Activated naive CD4-positive, alpha-beta T cell treated with anti-CD3 and anti-CD28 coated beads, Interleukin-2, amount 50 U/mL, for 24 hours (primary cell): ENCODE measurements around the gene ITPR3.

Experiments
- H3K27ac Mint-ChIP-seq: one replicate; pipeline ENCODE4 v1.8.0; 2021; ENCODE audit warnings: mild to moderate bottlenecking, mixed read lengths
- H3K27me3 Mint-ChIP-seq: one replicate; pipeline ENCODE4 v1.8.0; 2021; ENCODE audit warnings: mixed read lengths
- H3K36me3 Mint-ChIP-seq: one replicate; pipeline ENCODE4 v1.8.0; 2021; ENCODE audit warnings: mixed read lengths
- H3K4me1 Mint-ChIP-seq: one replicate; pipeline ENCODE4 v1.8.0; 2021; ENCODE audit warnings: mixed read lengths
- H3K4me3 Mint-ChIP-seq: one replicate; pipeline ENCODE4 v1.8.0; 2021; ENCODE audit warnings: mild to moderate bottlenecking, mixed read lengths
- H3K9me3 Mint-ChIP-seq: one replicate; pipeline ENCODE4 v1.8.0; 2021; ENCODE audit warnings: mixed read lengths

Gene ITPR3

GRCh38 chr6:33737267-33738026, 116.3 kb downstream of the ITPR3 start:
- no peaks in the 10 kb centered on the region for H3K4me1 Mint-ChIP-seq
- no peak overlapping the region for H3K27ac Mint-ChIP-seq
- H3K4me3 Mint-ChIP-seq = no peak overlapping the region
- no peaks in the 10 kb centered on the region for H3K9me3 Mint-ChIP-seq
- no peaks in the 10 kb centered on the region for H3K27me3 Mint-ChIP-seq
- H3K36me3 Mint-ChIP-seq = no peaks in the 10 kb centered on the region

DNA sequence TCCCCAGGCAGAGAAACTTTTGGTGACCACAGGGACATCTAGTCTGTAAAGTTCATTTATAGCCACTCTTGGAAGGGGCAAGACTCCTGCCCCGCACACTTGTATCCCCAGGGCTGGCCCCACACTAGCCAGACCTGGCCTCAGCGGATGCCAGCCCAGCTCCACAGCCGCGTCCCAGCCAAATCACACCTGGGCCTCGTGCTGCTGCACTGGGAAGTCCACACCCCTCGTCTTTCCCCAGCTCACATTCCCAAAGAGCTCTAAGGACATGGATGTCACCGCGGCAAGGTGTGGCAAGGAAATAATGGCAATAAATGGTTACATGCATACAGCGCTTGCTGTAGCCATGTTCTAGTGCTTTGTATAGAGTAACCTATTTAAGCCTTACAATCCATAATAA, 117.0 kb downstream of the ITPR3 start:
- Mint-ChIP-seq H3K27ac (no peak overlapping the region), H3K9me3 (no peaks in the 10 kb centered on the region), H3K4me3 (no peak overlapping the region), H3K36me3 (no peaks in the 10 kb centered on the region), H3K4me1 (no peaks in the 10 kb centered on the region), H3K27me3 (no peaks in the 10 kb centered on the region)

GRCh38 chr6:33738879-33739278, 117.8 kb downstream of the ITPR3 start:
- Mint-ChIP-seq H3K27me3 (no peaks in the 10 kb centered on the region), H3K4me3 (no peak overlapping the region), H3K9me3 (no peaks in the 10 kb centered on the region), H3K27ac (no peak overlapping the region), H3K4me1 (no peaks in the 10 kb centered on the region), H3K36me3 (no peaks in the 10 kb centered on the region)

GRCh38 chr6:33739571-33739970, 118.4 kb downstream of the ITPR3 start:
- Mint-ChIP-seq H3K4me1 (peaks cover 4% of the 10 kb centered on the region), H3K27ac (no peak overlapping the region), H3K36me3 (no peaks in the 10 kb centered on the region), H3K9me3 (no peaks in the 10 kb centered on the region), H3K27me3 (no peaks in the 10 kb centered on the region), H3K4me3 (no peak overlapping the region)

DNA sequence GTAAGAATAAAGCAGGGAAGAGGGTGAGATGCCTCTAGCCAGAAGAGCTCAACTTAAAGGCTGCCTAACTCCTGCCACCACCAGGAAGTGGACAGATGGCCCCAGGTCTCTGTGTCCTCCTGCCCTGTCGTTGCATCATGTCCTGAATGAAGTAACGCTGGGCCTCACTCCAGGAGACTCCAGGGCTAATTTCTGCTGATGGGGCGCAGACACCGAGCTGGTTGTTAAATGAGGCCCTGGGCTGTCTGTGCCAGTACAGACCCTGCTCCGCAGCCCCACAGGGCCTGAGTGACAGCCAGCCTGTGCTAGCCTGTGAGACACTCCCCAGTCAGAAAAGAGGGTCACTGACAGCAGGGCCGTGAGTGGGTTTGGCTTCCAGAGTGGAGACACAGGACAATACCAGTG, 119.1 kb downstream of the ITPR3 start:
- Mint-ChIP-seq H3K4me1 (peaks cover 4% of the 10 kb centered on the region), H3K27ac (no peak overlapping the region), H3K27me3 (no peaks in the 10 kb centered on the region), H3K4me3 (no peak overlapping the region), H3K36me3 (no peaks in the 10 kb centered on the region), H3K9me3 (no peaks in the 10 kb centered on the region)

GRCh38 chr6:33740794-33741193, 119.7 kb downstream of the ITPR3 start:
- Mint-ChIP-seq H3K4me3 (no peak overlapping the region), H3K4me1 (peaks cover 4% of the 10 kb centered on the region), H3K27ac (no peak overlapping the region), H3K36me3 (no peaks in the 10 kb centered on the region), H3K27me3 (no peaks in the 10 kb centered on the region), H3K9me3 (no peaks in the 10 kb centered on the region)

GRCh38 chr6:33742092-33742491, 121.0 kb downstream of the ITPR3 start:
- H3K4me1 Mint-ChIP-seq = peaks cover 4% of the 10 kb centered on the region
- no peaks in the 10 kb centered on the region for H3K36me3 Mint-ChIP-seq
- no peaks in the 10 kb centered on the region for H3K9me3 Mint-ChIP-seq
- H3K27ac Mint-ChIP-seq = no peak overlapping the region
- H3K27me3 Mint-ChIP-seq = no peaks in the 10 kb centered on the region
- no peak overlapping the region for H3K4me3 Mint-ChIP-seq

DNA sequence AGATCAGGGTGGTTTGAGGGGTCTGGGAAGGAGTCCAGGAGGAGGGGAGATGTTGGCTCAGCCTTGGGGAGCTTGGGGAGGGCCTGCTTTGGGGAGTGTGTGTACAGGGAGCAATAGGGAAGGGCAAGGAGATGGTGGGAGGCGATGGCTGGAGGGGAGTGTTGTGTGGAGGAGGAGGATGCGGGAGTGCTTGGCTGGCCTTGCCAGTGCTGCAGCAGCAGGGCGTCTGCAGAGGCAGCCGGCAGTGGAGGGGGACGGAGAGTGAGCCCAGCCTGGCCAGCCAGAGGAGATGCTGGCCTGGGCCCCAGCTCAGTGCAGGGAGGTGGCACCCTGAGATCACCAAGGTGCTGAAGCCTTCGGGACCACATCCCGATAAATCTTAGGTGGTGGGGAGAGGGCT, 121.7 kb downstream of the ITPR3 start:
- Mint-ChIP-seq H3K4me3 (no peak overlapping the region), H3K27me3 (no peaks in the 10 kb centered on the region), H3K9me3 (no peaks in the 10 kb centered on the region), H3K4me1 (peaks cover 4% of the 10 kb centered on the region), H3K27ac (no peak overlapping the region), H3K36me3 (no peaks in the 10 kb centered on the region)

GRCh38 chr6:33744001-33744848, 123.1 kb downstream of the ITPR3 start:
- Mint-ChIP-seq H3K4me1 (peaks cover 4% of the 10 kb centered on the region), H3K27ac (no peak overlapping the region)

DNA sequence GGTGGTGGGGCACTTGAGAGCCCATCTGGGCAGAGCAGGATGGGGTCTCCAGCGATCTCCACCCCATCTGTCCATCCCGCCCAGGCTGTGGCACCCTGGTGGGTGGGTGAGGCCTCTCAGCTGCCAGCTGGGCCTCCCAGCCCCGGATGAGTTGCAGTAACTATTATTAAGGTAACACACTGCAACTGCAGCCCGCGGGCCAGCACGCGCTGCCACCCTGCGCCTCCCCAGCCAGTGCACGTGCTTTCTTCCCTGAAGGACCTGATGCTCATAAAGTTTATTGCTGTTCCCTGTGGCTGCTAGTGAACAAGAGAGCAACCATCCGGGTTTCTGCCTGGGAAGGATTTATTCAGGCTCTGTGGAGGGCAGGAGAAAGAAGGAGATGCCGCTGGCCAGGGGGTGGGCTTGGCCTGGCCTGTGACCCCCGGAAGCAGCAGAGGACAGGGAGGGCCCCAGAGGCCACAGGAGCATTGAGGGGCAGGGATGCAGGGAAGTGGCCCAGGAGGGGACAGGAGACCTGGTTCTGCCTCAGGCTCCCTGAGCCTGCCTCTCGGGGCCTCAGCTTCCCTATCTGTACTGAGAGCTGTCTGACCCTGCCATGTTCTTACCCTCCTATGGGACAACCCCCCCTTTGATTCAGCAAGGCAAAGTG, 123.9 kb downstream of the ITPR3 start:
- Mint-ChIP-seq H3K4me1 (peaks cover 4% of the 10 kb centered on the region), H3K9me3 (no peaks in the 10 kb centered on the region), H3K27me3 (no peaks in the 10 kb centered on the region), H3K4me3 (no peak overlapping the region), H3K36me3 (no peaks in the 10 kb centered on the region), H3K27ac (no peak overlapping the region)

More at GRCh38 chr6:33744001-33744848, 123.1 kb downstream of the ITPR3 start:
- Mint-ChIP-seq H3K27me3 (no peaks in the 10 kb centered on the region), H3K4me3 (no peak overlapping the region), H3K9me3 (no peaks in the 10 kb centered on the region), H3K36me3 (no peaks in the 10 kb centered on the region)

- H3K4me3 Mint-ChIP-seq = no peak overlapping the region
- H3K4me1 Mint-ChIP-seq = peaks cover 4% of the 10 kb centered on the region
- H3K27me3 Mint-ChIP-seq = no peaks in the 10 kb centered on the region
- no peaks in the 10 kb centered on the region for H3K9me3 Mint-ChIP-seq
- no peak overlapping the region for H3K27ac Mint-ChIP-seq
- no peaks in the 10 kb centered on the region for H3K36me3 Mint-ChIP-seq
These were observed 124.4 kb downstream of the ITPR3 start for GRCh38 chr6:33745548-33745947.
